T-helper 17 cell (primary cell): ENCODE results near the gene ANKRD63. TPM values are rescaled to one million over a fixed set of nuclear protein-coding genes. Genes with fewer than 3 reads are reported as not detected.

Experiments used
- total RNA-seq, 4 donors: library from RNA in 2 of 4; stranded (reverse) in 2 of 4; gene quantifications; one replicate each; pipeline ENCODE4 v1.2.3 and lab custom pipeline; 2022 to 2026

Gene ANKRD63
- total RNA-seq, 2 donors from 2014 or later: 0.42 TPM; not detected in 1

Other genes starting within 250 kb of the ANKRD63 start
- 100 to 1,000 TPM; 108 to 114 TPM for gene SRP14, start 243.9 kb downstream of the ANKRD63 start, total RNA-seq
- 10 to 100 TPM in 1 of 2 donors, 1 to 10 TPM in 1; 8.0 to 13.4 TPM for gene BMF, start 174.2 kb downstream of the ANKRD63 start, total RNA-seq
- 1 to 10 TPM; 1.1 to 3.4 TPM for gene BUB1B, start 122.0 kb downstream of the ANKRD63 start, total RNA-seq
- not detected for gene PAK6, start 44.0 kb downstream of the ANKRD63 start, total RNA-seq
- 100 to 1,000 TPM; 228 to 238 TPM for gene PLCB2, start 24.9 kb upstream of the ANKRD63 start, total RNA-seq
- gene INAFM2, start 40.6 kb upstream of the ANKRD63 start, total RNA-seq: 10 to 100 TPM in 1 of 2 donors, 1 to 10 TPM in 1; 9.2 to 48.3 TPM
- 1 to 10 TPM; 4.1 to 5.3 TPM for gene CCDC9B, start 57.9 kb upstream of the ANKRD63 start, total RNA-seq
- not detected for gene PHGR1, start 68.0 kb upstream of the ANKRD63 start, total RNA-seq
- gene DISP2, start 75.2 kb upstream of the ANKRD63 start, total RNA-seq: under 1 TPM; 0.02 to 0.03 TPM
- 1 to 10 TPM; 2.2 to 4.9 TPM for gene KNSTRN, start 99.7 kb upstream of the ANKRD63 start, total RNA-seq
- gene IVD, start 122.7 kb upstream of the ANKRD63 start, total RNA-seq: 10 to 100 TPM; 30.1 to 37.0 TPM
- gene BAHD1, start 157.9 kb upstream of the ANKRD63 start, total RNA-seq: 10 to 100 TPM; 30.2 to 32.1 TPM
- gene CHST14, start 187.9 kb upstream of the ANKRD63 start, total RNA-seq: 1 to 10 TPM; 4.4 to 7.5 TPM